Measurements from ENCODE around the gene AFF1.
A peak's percentile ranks its signal among the peaks of the same experiment; 100 is the strongest.

DNA sequence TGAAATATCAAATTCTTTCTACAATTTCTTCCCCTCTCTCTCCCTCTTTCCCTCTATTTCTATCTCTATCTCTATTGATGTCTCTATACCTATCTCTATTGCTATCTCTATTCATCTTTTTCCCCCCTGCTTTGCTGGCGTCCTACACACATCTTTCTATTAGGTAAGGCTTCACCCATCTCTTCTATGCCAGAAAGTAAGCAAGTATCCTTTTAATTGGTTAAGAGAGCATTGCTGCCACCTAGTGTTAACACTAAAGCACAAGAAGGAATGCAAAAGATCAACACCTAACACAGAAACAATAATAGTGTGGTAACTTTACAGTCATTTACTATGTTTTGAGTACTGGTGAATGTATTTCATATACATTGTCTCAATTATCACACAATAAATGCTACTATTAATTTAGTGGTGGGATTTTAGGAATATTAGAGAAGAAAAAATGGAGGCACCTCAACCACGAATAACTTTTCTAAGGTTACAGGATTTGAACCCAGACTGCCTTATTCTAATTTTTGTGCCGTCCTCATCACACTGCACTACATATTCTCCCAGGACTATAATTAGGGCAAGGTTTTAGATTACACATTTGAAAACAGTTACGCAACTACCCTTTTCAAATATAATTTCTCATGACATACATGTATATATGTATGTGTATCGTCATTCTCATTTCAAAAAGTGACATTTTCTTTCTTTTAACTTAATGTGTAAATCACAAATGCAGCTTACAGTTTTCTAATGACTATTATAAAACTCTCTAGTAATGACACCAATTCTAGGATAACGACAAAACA, 38.9 kb upstream of the AFF1 start:
- no peak for TF ChIP-seq POLR2A (IDR thresholded peaks at IDR 0.05)
- TF ChIP-seq, protein P1, sequence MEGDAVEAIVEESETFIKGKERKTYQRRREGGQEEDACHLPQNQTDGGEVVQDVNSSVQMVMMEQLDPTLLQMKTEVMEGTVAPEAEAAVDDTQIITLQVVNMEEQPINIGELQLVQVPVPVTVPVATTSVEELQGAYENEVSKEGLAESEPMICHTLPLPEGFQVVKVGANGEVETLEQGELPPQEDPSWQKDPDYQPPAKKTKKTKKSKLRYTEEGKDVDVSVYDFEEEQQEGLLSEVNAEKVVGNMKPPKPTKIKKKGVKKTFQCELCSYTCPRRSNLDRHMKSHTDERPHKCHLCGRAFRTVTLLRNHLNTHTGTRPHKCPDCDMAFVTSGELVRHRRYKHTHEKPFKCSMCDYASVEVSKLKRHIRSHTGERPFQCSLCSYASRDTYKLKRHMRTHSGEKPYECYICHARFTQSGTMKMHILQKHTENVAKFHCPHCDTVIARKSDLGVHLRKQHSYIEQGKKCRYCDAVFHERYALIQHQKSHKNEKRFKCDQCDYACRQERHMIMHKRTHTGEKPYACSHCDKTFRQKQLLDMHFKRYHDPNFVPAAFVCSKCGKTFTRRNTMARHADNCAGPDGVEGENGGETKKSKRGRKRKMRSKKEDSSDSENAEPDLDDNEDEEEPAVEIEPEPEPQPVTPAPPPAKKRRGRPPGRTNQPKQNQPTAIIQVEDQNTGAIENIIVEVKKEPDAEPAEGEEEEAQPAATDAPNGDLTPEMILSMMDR (IDR thresholded peaks at IDR 0.05), result peak; percentile 47 to 87 (median 76)

Measured in esophagus squamous epithelium (tissue), 4 donors.